T-helper 1 cell treated with Interleukin-12 subunit alpha and Interleukin-12 subunit beta and Interleukin-4 antibody, amounts not matched to agents 30 ng/mL and 1 ng/mL, for 36 hours (primary cell): Measurements from ENCODE around the gene MAGEA8. TPM values are rescaled to one million over a fixed set of nuclear protein-coding genes. Genes with fewer than 3 reads are reported as not detected.
"Not testable (repeated sequence)": the region's sequence is repeated elsewhere in the genome, so short reads cannot be mapped to it uniquely, and the experiment has no call there.

Experiments used
- intact Hi-C: fragments of 100-400 bp; cut with micrococcal nuclease; formaldehyde crosslinking; loops from one replicate; pipeline ENCODE4 v1.15.1; 2024
- total RNA-seq: library from RNA; stranded (reverse); gene quantifications from 2 replicates; pipeline ENCODE4 v1.2.3, GENCODE V29; 2022

The MAGEA8 gene
- total RNA-seq, 1 donor from 2014 or later = not detected

GRCh38 chrX:149903889-149904748 is 23.1 kb downstream of the MAGEA8 start:
- intact Hi-C loops = loop anchor here (2.0 kb wide), 1 partner anchor 31 kb away; no protein-coding TSS in a partner anchor

GRCh38 chrX:149908308-149908707 is 27.3 kb downstream of the MAGEA8 start:
- intact Hi-C loops = no loop called here

- intact Hi-C loops = loop anchor here (1.0 kb wide), 1 partner anchor 78 kb away; no protein-coding TSS in a partner anchor
Observed at GRCh38 chrX:149908727-149909126, 27.7 kb downstream of the MAGEA8 start.

GRCh38 chrX:149909324-149910177 is 28.6 kb downstream of the MAGEA8 start:
- intact Hi-C loops = loop anchor here (1.0 to 5.0 kb wide), 2 partner anchors 79 to 533 kb away; no protein-coding TSS in a partner anchor

- intact Hi-C loops = loop anchor here (5.0 kb wide), 1 partner anchor 532 kb away; no protein-coding TSS in a partner anchor
Observed at GRCh38 chrX:149910178-149910695, 29.3 kb downstream of the MAGEA8 start.

GRCh38 chrX:149916745-149917392 is 35.9 kb downstream of the MAGEA8 start:
- intact Hi-C loops = no loop called here

- intact Hi-C loops = not testable (repeated sequence)
Observed at GRCh38 chrX:149923836-149924235, 42.9 kb downstream of the MAGEA8 start.

- intact Hi-C loops = not testable (repeated sequence)
Observed at GRCh38 chrX:149924434-149924833, 43.5 kb downstream of the MAGEA8 start.

GRCh38 chrX:149927245-149927963 is 46.4 kb downstream of the MAGEA8 start:
- intact Hi-C loops = not testable (repeated sequence)

- intact Hi-C loops = not testable (repeated sequence)
Observed at GRCh38 chrX:149927964-149928258, 46.9 kb downstream of the MAGEA8 start.

GRCh38 chrX:149928635-149929034 is 47.7 kb downstream of the MAGEA8 start:
- intact Hi-C loops = not testable (repeated sequence)

- intact Hi-C loops = not testable (repeated sequence)
Observed at GRCh38 chrX:149929400-149929799, 48.4 kb downstream of the MAGEA8 start, which contains the start of gene HSFX4. TSS of gene HSFX4 (plus strand) at chrX:149929573. CDS start at chrX:149929645, 72 bp downstream.

GRCh38 chrX:149931355-149931754 is 50.4 kb downstream of the MAGEA8 start:
- intact Hi-C loops = not testable (repeated sequence)

GRCh38 chrX:149932150-149932549 is 51.2 kb downstream of the MAGEA8 start:
- intact Hi-C loops = not testable (repeated sequence)

- intact Hi-C loops = not testable (repeated sequence)
Observed at GRCh38 chrX:149932970-149933369, 52.0 kb downstream of the MAGEA8 start.

GRCh38 chrX:149933547-149933946 is 52.6 kb downstream of the MAGEA8 start:
- intact Hi-C loops = not testable (repeated sequence)
